Esophagus muscularis mucosa (tissue), 4 donors: ENCODE data around the gene GPR27. TPM values are rescaled to one million over a fixed set of nuclear protein-coding genes. Genes with fewer than 3 reads are reported as not detected.

Source experiments
- DNase-seq: peaks from one replicate; pipeline ENCODE4 v3.0.0-alpha.2; 2017; ENCODE audit errors: extremely low spot score
- H3K27ac ChIP-seq, 4 donors: fragments of 200-600 bp; sonication (generic); replicated peaks in 1 of 4; 1 replicate in 3 of 4; 2 replicates in 1 of 4; pipeline ENCODE4 v1.5.1; 2016 to 2019; ENCODE audit warnings: mild to moderate bottlenecking in 1 of 4
- H3K27me3 ChIP-seq, 4 donors: fragments of 200-600 bp; sonication (generic); one replicate each; pipeline versions ENCODE4 v1.5.1 to v1.6.0; 2016 to 2019
- H3K36me3 ChIP-seq, 4 donors: fragments of 200-600 bp; sonication (generic); one replicate each; pipeline ENCODE4 v1.5.1; 2016 to 2019
- H3K4me1 ChIP-seq, 4 donors: fragments of 200-600 bp; sonication (generic); one replicate each; pipeline ENCODE4 v1.5.1; 2016 to 2019
- H3K4me3 ChIP-seq, 4 donors: fragments of 200-600 bp; sonication (generic); 1 replicate in 2 of 4; 2 replicates in 2 of 4; pipeline ENCODE4 v1.5.1; 2016 to 2019; ENCODE audit warnings: mild to moderate bottlenecking in 4 of 4, moderate library complexity in 1 of 4
- H3K9me3 ChIP-seq, 4 donors: fragments of 200-600 bp; sonication (generic); 1 replicate in 3 of 4; 2 replicates in 1 of 4; pipeline ENCODE4 v1.5.1; 2016 to 2019
- CTCF ChIP-seq, 3 experiments: fragments of 200-600 bp in 2 of 3; fragments of 450-650 bp in 1 of 3; sonication (generic) in 2 of 3; IDR thresholded peaks; one replicate each; pipeline ENCODE4 v1.5.1; 2017 to 2019; ENCODE audit warnings: antibody characterized with exemption in 3 of 3, mild to moderate bottlenecking in 2 of 3, moderate library complexity in 1 of 3
- EP300 ChIP-seq: sonication (generic); formaldehyde crosslinking; IDR thresholded peaks from one replicate; pipeline ENCODE4 v1.6.1; 2017; ENCODE audit warnings: antibody characterized with exemption
- POLR2A ChIP-seq: fragments of 450-650 bp; IDR thresholded peaks from one replicate; pipeline ENCODE4 v1.6.1; 2017; ENCODE audit warnings: antibody characterized with exemption, moderate library complexity, mild to moderate bottlenecking, low read depth
- POLR2AphosphoS5 ChIP-seq, 2 donors: sonication (generic); formaldehyde crosslinking; IDR thresholded peaks; one replicate each; pipeline ENCODE4 v1.6.1; 2017; ENCODE audit warnings: antibody characterized with exemption in 2 of 2
- WGBS: methylation state at CpG from one replicate; pipeline ENCODE4 v1.1.5; 2018; 5-methylcytosine and 5-hydroxymethylcytosine counted together
- intact Hi-C: fragments of 100-400 bp; cut with DNase I; formaldehyde crosslinking; loops from one replicate; pipeline ENCODE4 v1.15.1; 2023
- total RNA-seq, 4 donors: library from RNA; depleted of rRNA; stranded (reverse); fragments of >200 nt; gene quantifications; one replicate each; pipeline versions ENCODE4 v1.1.0 to v1.2.1, GENCODE V29; 2016

Gene GPR27
- total RNA-seq, 4 donors from 2014 or later, result 2.2 to 4.3 (median 2.5) TPM

- TF ChIP-seq POLR2AphosphoS5 (IDR thresholded peaks at IDR 0.05) (no peak), EP300 (no peak)
- Histone ChIP-seq H3K9me3 (no peaks in the 10 kb centered on the region), H3K27ac (no peak overlapping the region), H3K36me3 (no peaks in the 10 kb centered on the region), H3K4me3 (no peak overlapping the region), H3K27me3 (peaks cover 0 to 29% (median 0%) of the 10 kb centered on the region in 4 donors), H3K4me1 (peaks cover 0 to 3% (median 0%) of the 10 kb centered on the region in 4 donors)
- intact Hi-C loops, result no loop called here
- DNase-seq, result no peak
- 89% methylated on average over 1 of the region's 1 CpG for WGBS
Measured at GRCh38 chr3:71760140-71760539, 6.5 kb downstream of the GPR27 start.

GRCh38 chr3:71763426-71763825 lies 9.8 kb downstream of the GPR27 start:
- no peak for DNase-seq
- 82% methylated on average over 5 of the region's 5 CpGs for WGBS
- H3K36me3 ChIP-seq, result no peaks in the 10 kb centered on the region
- no peaks in the 10 kb centered on the region for H3K9me3 ChIP-seq
- no peak for TF ChIP-seq EP300
- TF ChIP-seq POLR2AphosphoS5 (IDR thresholded peaks at IDR 0.05), result no peak
- no peak for TF ChIP-seq POLR2A
- no peak for TF ChIP-seq CTCF (IDR thresholded peaks at IDR 0.05)
- intact Hi-C loops, result no loop called here
- H3K27ac ChIP-seq, result no peak overlapping the region
- no peaks in the 10 kb centered on the region for H3K4me1 ChIP-seq
- H3K4me3 ChIP-seq, result no peak overlapping the region
- peaks cover 0 to 27% (median 0%) of the 10 kb centered on the region in 4 donors for H3K27me3 ChIP-seq

GRCh38 chr3:71771126-71771525 lies 17.5 kb downstream of the GPR27 start:
- 73% methylated on average over 5 of the region's 5 CpGs for WGBS
- peaks cover 0 to 28% (median 0%) of the 10 kb centered on the region in 4 donors for H3K27me3 ChIP-seq
- H3K36me3 ChIP-seq, result no peaks in the 10 kb centered on the region
- intact Hi-C loops, result no loop called here
- TF ChIP-seq EP300 (no peak), POLR2A (no peak), CTCF (IDR thresholded peaks at IDR 0.05) (no peak), POLR2AphosphoS5 (IDR thresholded peaks at IDR 0.05) (no peak)
- peak; percentile 60 for DNase-seq
- no peaks in the 10 kb centered on the region for H3K4me1 ChIP-seq
- no peak overlapping the region for H3K27ac ChIP-seq
- no peaks in the 10 kb centered on the region for H3K9me3 ChIP-seq
- no peak overlapping the region for H3K4me3 ChIP-seq

GRCh38 chr3:71771884-71772283 lies 18.2 kb downstream of the GPR27 start:
- Histone ChIP-seq H3K4me1 (no peaks in the 10 kb centered on the region), H3K27me3 (peaks cover 0 to 35% (median 0%) of the 10 kb centered on the region in 4 donors), H3K36me3 (no peaks in the 10 kb centered on the region), H3K27ac (no peak overlapping the region), H3K4me3 (no peak overlapping the region), H3K9me3 (no peaks in the 10 kb centered on the region)
- no peak for TF ChIP-seq CTCF (IDR thresholded peaks at IDR 0.05)
- no peak for TF ChIP-seq POLR2A
- no peak for TF ChIP-seq EP300
- TF ChIP-seq POLR2AphosphoS5 (IDR thresholded peaks at IDR 0.05), result no peak
- intact Hi-C loops, result no loop called here
- DNase-seq, result peak; percentile 37
- 54% methylated on average over 1 of the region's 1 CpG for WGBS

GRCh38 chr3:71776538-71776937 lies 22.9 kb downstream of the GPR27 start:
- Histone ChIP-seq H3K9me3 (no peaks in the 10 kb centered on the region), H3K36me3 (no peaks in the 10 kb centered on the region), H3K27ac (no peak overlapping the region), H3K4me3 (no peak overlapping the region), H3K27me3 (peaks cover 0 to 64% (median 11%) of the 10 kb centered on the region in 4 donors), H3K4me1 (no peaks in the 10 kb centered on the region)
- TF ChIP-seq EP300, result no peak
- no peak for TF ChIP-seq POLR2A
- no peak for TF ChIP-seq CTCF (IDR thresholded peaks at IDR 0.05)
- no peak for TF ChIP-seq POLR2AphosphoS5 (IDR thresholded peaks at IDR 0.05)
- 78% methylated on average over 6 of the region's 6 CpGs for WGBS
- intact Hi-C loops, result no loop called here
- peak; percentile 57 for DNase-seq
